H9 (cell line): ENCODE data around the gene AFAP1L2. TPM values are rescaled to one million over a fixed set of nuclear protein-coding genes. Genes with fewer than 3 reads are reported as not detected.

Source experiments
- DNase-seq: peaks from one replicate; pipeline ENCODE4 v3.0.0-alpha.2; 2017
- H2AFZ ChIP-seq: one replicate; pipeline ENCODE4 v1.6.1; 2013; ENCODE audit warnings: mild to moderate bottlenecking, low read length, control low read depth, moderate library complexity
- H2AK5ac ChIP-seq: 2 replicates; pipeline ENCODE4 v1.6.1; 2013; ENCODE audit warnings: low read length, control low read depth, mixed read lengths; ENCODE audit not compliant: insufficient read length
- H2BK120ac ChIP-seq: one replicate; pipeline ENCODE4 v1.6.1; 2013; ENCODE audit warnings: low read depth, mild to moderate bottlenecking, low read length, control low read depth, inconsistent platforms; ENCODE audit not compliant: poor library complexity, severe bottlenecking
- H2BK12ac ChIP-seq: 2 replicates; pipeline ENCODE4 v1.6.1; 2013; ENCODE audit warnings: low read length, control low read depth, mixed read lengths, low read depth; ENCODE audit not compliant: insufficient read length
- H2BK15ac ChIP-seq: 2 replicates; pipeline ENCODE4 v1.6.1; 2013; ENCODE audit warnings: low read depth, low read length, control low read depth
- H2BK20ac ChIP-seq: one replicate; pipeline ENCODE4 v1.6.1; 2013; ENCODE audit warnings: low read depth, mild to moderate bottlenecking, low read length, control low read depth, inconsistent platforms; ENCODE audit not compliant: poor library complexity, severe bottlenecking
- H2BK5ac ChIP-seq: 2 replicates; pipeline ENCODE4 v1.6.1; 2013; ENCODE audit warnings: low read length, control low read depth, mixed read lengths; ENCODE audit not compliant: insufficient read length
- H3K14ac ChIP-seq: 2 replicates; pipeline ENCODE4 v1.6.1; 2013; ENCODE audit warnings: low read length, control low read depth; ENCODE audit not compliant: insufficient read depth
- H3K18ac ChIP-seq: 2 replicates; pipeline ENCODE4 v1.6.1; 2013; ENCODE audit warnings: low read depth, mild to moderate bottlenecking, mixed read lengths, low read length, control low read depth; ENCODE audit not compliant: insufficient read length
- H3K23ac ChIP-seq: 2 replicates; pipeline ENCODE4 v1.6.1; 2013; ENCODE audit warnings: low read length, control low read depth, mixed read lengths, low read depth; ENCODE audit not compliant: insufficient read length
- H3K23me2 ChIP-seq: 2 replicates; pipeline ENCODE4 v1.6.1; 2013; ENCODE audit warnings: low read depth, mild to moderate bottlenecking, mixed read lengths, low read length, control low read depth; ENCODE audit not compliant: insufficient read length, poor library complexity, severe bottlenecking
- H3K27ac ChIP-seq: 2 replicates; pipeline ENCODE4 v1.5.1; 2013; ENCODE audit warnings: low read length, control low read depth, mixed read lengths, low read depth; ENCODE audit not compliant: insufficient read length
- H3K27me3 ChIP-seq: 2 replicates; pipeline ENCODE4 v1.6.1; 2013; ENCODE audit warnings: low read length, control low read depth, inconsistent platforms; ENCODE audit not compliant: insufficient read depth
- H3K4ac ChIP-seq: 2 replicates; pipeline ENCODE4 v1.6.1; 2013; ENCODE audit warnings: low read depth, mild to moderate bottlenecking, control low read depth, inconsistent platforms, low read length, moderate library complexity
- H3K4me1 ChIP-seq: 2 replicates; pipeline ENCODE4 v1.6.1; 2013; ENCODE audit warnings: low read length, control low read depth, inconsistent platforms; ENCODE audit not compliant: insufficient read depth
- H3K4me2 ChIP-seq: 2 replicates; pipeline ENCODE4 v1.6.1; 2013; ENCODE audit warnings: low read length, control low read depth, mixed read lengths; ENCODE audit not compliant: insufficient read length, insufficient read depth
- H3K56ac ChIP-seq: 2 replicates; pipeline ENCODE4 v1.6.1; 2013; ENCODE audit warnings: low read depth, mild to moderate bottlenecking, mixed read lengths, low read length, control low read depth; ENCODE audit not compliant: insufficient read length
- H3K79me1 ChIP-seq: 2 replicates; pipeline ENCODE4 v1.6.1; 2013; ENCODE audit warnings: low read depth, mild to moderate bottlenecking, moderate library complexity, low read length, control low read depth, inconsistent platforms; ENCODE audit not compliant: insufficient read depth, poor library complexity, severe bottlenecking
- H3K79me2 ChIP-seq: 2 replicates; pipeline ENCODE4 v1.6.1; 2013; ENCODE audit warnings: low read length, control low read depth, inconsistent platforms; ENCODE audit not compliant: insufficient read depth
- H3K9ac ChIP-seq: 2 replicates; pipeline ENCODE4 v1.6.1; 2013; ENCODE audit warnings: low read length, control low read depth, mixed read lengths; ENCODE audit not compliant: insufficient read length; ENCODE audit errors: extremely low read depth
- H3K9me3 ChIP-seq: one replicate; pipeline ENCODE4 v1.6.1; 2013; ENCODE audit warnings: low read depth, low read length, inconsistent platforms; ENCODE audit not compliant: control insufficient read depth
- H3T11ph ChIP-seq: one replicate; pipeline ENCODE4 v1.6.1; 2013; ENCODE audit warnings: mild to moderate bottlenecking, low read length, control low read depth, inconsistent platforms
- H4K20me1 ChIP-seq: one replicate; pipeline ENCODE4 v1.6.1; 2013; ENCODE audit not compliant: control insufficient read depth, insufficient read length, insufficient read depth
- H4K5ac ChIP-seq: 2 replicates; pipeline ENCODE4 v1.6.1; 2013; ENCODE audit warnings: low read depth, mild to moderate bottlenecking, mixed read lengths, low read length, control low read depth; ENCODE audit not compliant: insufficient read length
- H4K8ac ChIP-seq: replicated peaks from 2 replicates; pipeline ENCODE4 v1.6.1; 2013; ENCODE audit warnings: low read length, control low read depth, mixed read lengths, low read depth; ENCODE audit not compliant: insufficient read length
- H4K91ac ChIP-seq: 2 replicates; pipeline ENCODE4 v1.6.1; 2013; ENCODE audit warnings: low read depth, mild to moderate bottlenecking, moderate library complexity, mixed read lengths, low read length, control low read depth; ENCODE audit not compliant: insufficient read length
- H3K27ac Mint-ChIP-seq, 3 experiments: 2 replicates in 2 of 3; 3 replicates in 1 of 3; pipeline ENCODE4 v1.8.0; 2020 to 2021; ENCODE audit warnings: mixed read lengths in 3 of 3, mild to moderate bottlenecking in 1 of 3, moderate library complexity in 1 of 3
- H3K27me3 Mint-ChIP-seq: 2 replicates; pipeline ENCODE4 v1.8.0; 2021; ENCODE audit warnings: low read depth, mild to moderate bottlenecking, moderate library complexity, mixed read lengths
- H3K36me3 Mint-ChIP-seq, 3 experiments: 2 replicates in 2 of 3; 3 replicates in 1 of 3; pipeline ENCODE4 v1.8.0; 2020 to 2021; ENCODE audit warnings: low read depth in 3 of 3, mixed read lengths in 3 of 3; ENCODE audit not compliant: insufficient read depth in 1 of 3
- H3K4me1 Mint-ChIP-seq, 2 experiments: 2 replicates each; pipeline ENCODE4 v1.8.0; 2020; ENCODE audit warnings: mixed read lengths in 2 of 2
- H3K4me3 Mint-ChIP-seq, 2 experiments: 2 replicates in 1 of 2; 3 replicates in 1 of 2; pipeline ENCODE4 v1.8.0; 2020 to 2021; ENCODE audit warnings: mild to moderate bottlenecking in 2 of 2, mixed read lengths in 2 of 2, moderate library complexity in 1 of 2
- H3K9me3 Mint-ChIP-seq, 2 experiments: 2 replicates in 1 of 2; 3 replicates in 1 of 2; pipeline ENCODE4 v1.8.0; 2020; ENCODE audit warnings: mild to moderate bottlenecking in 2 of 2, mixed read lengths in 2 of 2, moderate library complexity in 1 of 2
- CTCF ChIP-seq: fragments of 200-600 bp; sonication (generic); conservative IDR thresholded peaks from 3 replicates; pipeline ENCODE4 v1.8.0; 2021; ENCODE audit warnings: antibody characterized with exemption, mild to moderate bottlenecking
- WGBS: extraction: QIAGEN DNeasy Blood & Tissue Kit; methylation state at CpG from one replicate; pipeline ENCODE4 v1.1.7; 2013; ENCODE audit warnings: missing lambda C conversion rate, low lambda C conversion rate, mixed read lengths; ENCODE audit not compliant: insufficient read length; ENCODE audit errors: extremely low coverage; 5-methylcytosine and 5-hydroxymethylcytosine counted together
- total RNA-seq: library from RNA; stranded (reverse); gene quantifications from 2 replicates; pipeline ENCODE4 v1.2.1, GENCODE V29; 2021

AFAP1L2 gene
- total RNA-seq, 1 experiment from 2014 or later, result 0.77 TPM

- Histone ChIP-seq H2BK12ac (no peak overlapping the region), H4K8ac (no peak overlapping the region), H4K20me1 (no peaks in the 10 kb centered on the region), H3K9ac (no peak overlapping the region), H3K9me3 (no peaks in the 10 kb centered on the region), H3K23ac (no peak overlapping the region), H3T11ph (no peak overlapping the region), H3K4me2 (no peak overlapping the region), H2AFZ (no peak overlapping the region), H2BK5ac (no peak overlapping the region), H3K23me2 (no peaks in the 10 kb centered on the region), H3K4me1 (peaks cover 5% of the 10 kb centered on the region), H3K4ac (no peak overlapping the region), H3K14ac (no peak overlapping the region), H4K91ac (no peak overlapping the region), H2BK20ac (no peak overlapping the region), H4K5ac (no peak overlapping the region), H3K56ac (no peak overlapping the region), H3K79me1 (no peaks in the 10 kb centered on the region), H2AK5ac (no peak overlapping the region), H3K27ac (no peak overlapping the region), H2BK15ac (no peak overlapping the region), H3K79me2 (no peaks in the 10 kb centered on the region), H3K18ac (no peak overlapping the region), H3K27me3 (no peaks in the 10 kb centered on the region), H2BK120ac (no peak overlapping the region)
- peaks cover 26 to 28% of the 10 kb centered on the region in 2 experiments for H3K4me1 Mint-ChIP-seq
- H3K4me3 Mint-ChIP-seq, result no peak overlapping the region
- no peaks in the 10 kb centered on the region for H3K36me3 Mint-ChIP-seq
- DNase-seq, result no peak
- no peaks in the 10 kb centered on the region; a peak in 2 of 5 replicates for H3K9me3 Mint-ChIP-seq
- TF ChIP-seq CTCF, result no peak
- H3K27me3 Mint-ChIP-seq, result peaks cover 66% of the 10 kb centered on the region
- WGBS, result no CpG with 5 or more reads among the region's 3 CpGs
- no peak overlapping the region for H3K27ac Mint-ChIP-seq
Measured at GRCh38 chr10:114335614-114336013, 68.7 kb downstream of the AFAP1L2 start.
